ENCODE results near the gene NEXN.
A peak's percentile ranks its signal among the peaks of the same experiment; 100 is the strongest.

Gene NEXN

DNA sequence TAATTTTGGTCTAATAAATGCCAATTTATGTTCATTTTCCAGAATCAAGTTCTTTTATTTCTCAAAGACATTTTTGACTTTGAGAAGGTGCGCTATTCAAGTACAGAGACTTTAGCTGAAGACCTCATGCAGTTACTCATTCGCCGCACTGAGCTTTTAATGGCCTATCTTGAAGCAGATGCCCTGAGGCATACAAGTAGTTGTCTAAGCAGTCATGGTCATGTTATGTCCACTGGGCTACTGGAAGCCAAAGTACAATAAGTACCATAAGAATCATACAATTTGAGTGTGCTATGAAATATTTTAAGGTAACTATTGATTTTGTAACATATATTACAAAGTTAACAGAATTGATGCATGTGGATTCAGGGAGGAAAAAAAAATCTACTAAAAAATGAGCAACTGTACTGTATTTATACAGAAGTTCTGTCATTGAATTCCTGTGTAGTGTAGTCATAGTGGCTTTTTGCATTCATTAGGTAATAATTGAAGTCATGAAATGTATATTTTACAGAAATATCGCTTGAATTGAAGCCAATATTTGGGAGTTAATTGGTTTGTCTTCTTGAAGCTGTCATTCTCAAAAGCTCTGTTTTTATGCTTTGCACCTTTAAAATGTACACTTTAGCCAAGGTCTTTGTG is 13.5 kb upstream of the NEXN start:
- Histone ChIP-seq H3K36me3 (ENCODE audit: insufficient read depth, low read length) (peaks cover 6% of the 10 kb centered on the region), H3K27ac (ENCODE audit: low read depth, low read length) (no peak overlapping the region), H3K9ac (ENCODE audit: low read length) (no peak overlapping the region), H3K27me3 (ENCODE audit: control insufficient read depth in 1 of 2, insufficient read depth in 2 of 2, low read length in 2 of 2) (no peaks in the 10 kb centered on the region), H3K4me3 (ENCODE audit: low read depth in 1 of 2, low read length in 2 of 2) (no peak overlapping the region), H3K4me1 (ENCODE audit: insufficient read depth, low read length) (no peaks in the 10 kb centered on the region), H3K9me3 (ENCODE audit: low read length) (no peaks in the 10 kb centered on the region)

GRCh38 chr1:77876884-77877283 is 11.5 kb upstream of the NEXN start:
- H3K27me3 ChIP-seq (ENCODE audit: control insufficient read depth in 1 of 2, insufficient read depth in 2 of 2, low read length in 2 of 2): no peaks in the 10 kb centered on the region
- no peaks in the 10 kb centered on the region for H3K4me1 ChIP-seq (ENCODE audit: insufficient read depth, low read length)
- peaks cover 6% of the 10 kb centered on the region for H3K36me3 ChIP-seq (ENCODE audit: insufficient read depth, low read length)
- H3K27ac ChIP-seq (ENCODE audit: low read depth, low read length): no peak overlapping the region
- H3K4me3 ChIP-seq (ENCODE audit: low read depth in 1 of 2, low read length in 2 of 2): no peak overlapping the region
- H3K9ac ChIP-seq (ENCODE audit: low read length): no peak overlapping the region
- no peaks in the 10 kb centered on the region for H3K9me3 ChIP-seq (ENCODE audit: low read length)

- Histone ChIP-seq H3K27me3 (ENCODE audit: control insufficient read depth in 1 of 2, insufficient read depth in 2 of 2, low read length in 2 of 2) (no peaks in the 10 kb centered on the region), H3K9me3 (ENCODE audit: low read length) (no peaks in the 10 kb centered on the region), H3K36me3 (ENCODE audit: insufficient read depth, low read length) (no peaks in the 10 kb centered on the region), H3K4me1 (ENCODE audit: insufficient read depth, low read length) (no peaks in the 10 kb centered on the region), H3K4me3 (ENCODE audit: low read depth in 1 of 2, low read length in 2 of 2) (no peak overlapping the region), H3K27ac (ENCODE audit: low read depth, low read length) (no peak overlapping the region), H3K9ac (ENCODE audit: low read length) (no peak overlapping the region)
Observed at GRCh38 chr1:77881061-77881460, 7.4 kb upstream of the NEXN start.

DNA sequence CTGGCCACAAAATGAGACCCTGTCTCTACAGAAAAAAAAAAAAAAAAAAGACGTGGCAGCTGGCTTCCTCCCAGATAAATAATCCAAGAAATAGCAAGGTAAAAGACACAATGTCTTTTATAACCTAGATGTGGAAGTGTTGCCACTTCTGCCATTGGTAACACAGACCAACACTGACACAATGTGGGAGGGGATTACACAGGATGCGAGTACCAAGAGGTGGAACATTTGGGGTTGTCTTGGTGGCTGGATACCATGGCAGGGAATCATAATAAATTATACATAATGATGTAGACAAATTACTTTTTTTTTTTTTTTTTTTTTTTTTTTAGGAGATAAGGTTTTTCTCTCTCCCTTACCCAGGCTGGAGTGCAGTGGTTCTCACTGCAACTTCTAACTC is 6.0 kb upstream of the NEXN start:
- Histone ChIP-seq H3K9ac (ENCODE audit: low read length) (no peak overlapping the region), H3K4me3 (ENCODE audit: low read depth in 1 of 2, low read length in 2 of 2) (no peak overlapping the region), H3K36me3 (ENCODE audit: insufficient read depth, low read length) (no peaks in the 10 kb centered on the region), H3K9me3 (ENCODE audit: low read length) (no peaks in the 10 kb centered on the region), H3K4me1 (ENCODE audit: insufficient read depth, low read length) (no peaks in the 10 kb centered on the region), H3K27ac (ENCODE audit: low read depth, low read length) (no peak overlapping the region), H3K27me3 (ENCODE audit: control insufficient read depth in 1 of 2, insufficient read depth in 2 of 2, low read length in 2 of 2) (no peaks in the 10 kb centered on the region)

- Histone ChIP-seq H3K27me3 (ENCODE audit: control insufficient read depth in 1 of 2, insufficient read depth in 2 of 2, low read length in 2 of 2) (no peaks in the 10 kb centered on the region), H3K9me3 (ENCODE audit: low read length) (no peaks in the 10 kb centered on the region), H3K4me1 (ENCODE audit: insufficient read depth, low read length) (peaks cover 4% of the 10 kb centered on the region), H3K36me3 (ENCODE audit: insufficient read depth, low read length) (no peaks in the 10 kb centered on the region), H3K27ac (ENCODE audit: low read depth, low read length) (peak overlapping the region; percentile 98), H3K9ac (ENCODE audit: low read length) (peak overlapping the region; percentile 78), H3K4me3 (ENCODE audit: low read depth in 1 of 2, low read length in 2 of 2) (peak overlapping the region; percentile 91 to 98)
Observed at GRCh38 chr1:77888781-77889642, 588 bp downstream of the NEXN start.

DNA sequence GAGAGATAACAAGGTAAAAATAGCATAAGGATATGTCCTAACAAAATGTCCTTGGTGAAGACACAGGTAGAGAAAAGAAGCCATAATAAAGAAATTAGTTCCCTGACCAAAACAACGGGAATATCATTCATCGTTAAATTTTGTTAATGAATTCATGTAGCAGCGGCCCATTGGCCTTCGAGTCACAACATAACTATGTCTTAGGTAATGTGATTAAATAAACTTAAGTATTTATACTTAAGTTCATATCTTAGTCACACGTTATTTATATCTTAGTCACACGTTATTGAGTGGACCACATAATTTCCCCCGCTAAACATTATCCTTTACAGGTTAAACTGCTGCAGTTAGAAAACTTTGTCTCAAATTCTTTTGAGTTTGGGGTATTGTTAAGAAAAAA is 1.2 kb downstream of the NEXN start:
- Histone ChIP-seq H3K9ac (ENCODE audit: low read length) (peak overlapping the region; percentile 78), H3K4me3 (ENCODE audit: low read depth in 1 of 2, low read length in 2 of 2) (peak overlapping the region; percentile 91 to 98), H3K36me3 (ENCODE audit: insufficient read depth, low read length) (no peaks in the 10 kb centered on the region), H3K27me3 (ENCODE audit: control insufficient read depth in 1 of 2, insufficient read depth in 2 of 2, low read length in 2 of 2) (no peaks in the 10 kb centered on the region), H3K4me1 (ENCODE audit: insufficient read depth, low read length) (peaks cover 4% of the 10 kb centered on the region), H3K27ac (ENCODE audit: low read depth, low read length) (peak overlapping the region; percentile 98), H3K9me3 (ENCODE audit: low read length) (no peaks in the 10 kb centered on the region)

DNA sequence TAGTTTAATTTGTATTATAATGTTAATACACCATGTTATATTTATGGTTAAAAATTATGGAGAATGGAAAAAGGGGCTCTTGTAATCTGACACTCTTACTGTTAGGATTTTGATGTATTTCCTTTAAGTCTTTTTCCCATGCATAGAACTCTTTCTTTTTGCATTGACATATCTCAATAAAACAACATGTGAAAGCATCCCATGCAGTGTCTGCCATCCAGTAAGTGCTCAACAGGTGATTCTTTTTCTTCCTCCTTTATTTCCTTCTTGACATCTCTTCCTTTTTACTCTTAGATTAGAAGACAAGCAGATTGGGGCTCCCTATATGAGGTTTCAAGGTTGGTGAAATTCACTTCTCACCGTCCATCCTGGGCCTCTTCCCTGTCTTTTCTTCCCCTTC is 2.8 kb downstream of the NEXN start:
- no peaks in the 10 kb centered on the region for H3K9me3 ChIP-seq (ENCODE audit: low read length)
- H3K27me3 ChIP-seq (ENCODE audit: control insufficient read depth in 1 of 2, insufficient read depth in 2 of 2, low read length in 2 of 2): no peaks in the 10 kb centered on the region
- no peak overlapping the region for H3K4me3 ChIP-seq (ENCODE audit: low read depth in 1 of 2, low read length in 2 of 2)
- H3K27ac ChIP-seq (ENCODE audit: low read depth, low read length): no peak overlapping the region
- H3K4me1 ChIP-seq (ENCODE audit: insufficient read depth, low read length): peaks cover 4% of the 10 kb centered on the region
- no peak overlapping the region for H3K9ac ChIP-seq (ENCODE audit: low read length)
- no peaks in the 10 kb centered on the region for H3K36me3 ChIP-seq (ENCODE audit: insufficient read depth, low read length)

DNA sequence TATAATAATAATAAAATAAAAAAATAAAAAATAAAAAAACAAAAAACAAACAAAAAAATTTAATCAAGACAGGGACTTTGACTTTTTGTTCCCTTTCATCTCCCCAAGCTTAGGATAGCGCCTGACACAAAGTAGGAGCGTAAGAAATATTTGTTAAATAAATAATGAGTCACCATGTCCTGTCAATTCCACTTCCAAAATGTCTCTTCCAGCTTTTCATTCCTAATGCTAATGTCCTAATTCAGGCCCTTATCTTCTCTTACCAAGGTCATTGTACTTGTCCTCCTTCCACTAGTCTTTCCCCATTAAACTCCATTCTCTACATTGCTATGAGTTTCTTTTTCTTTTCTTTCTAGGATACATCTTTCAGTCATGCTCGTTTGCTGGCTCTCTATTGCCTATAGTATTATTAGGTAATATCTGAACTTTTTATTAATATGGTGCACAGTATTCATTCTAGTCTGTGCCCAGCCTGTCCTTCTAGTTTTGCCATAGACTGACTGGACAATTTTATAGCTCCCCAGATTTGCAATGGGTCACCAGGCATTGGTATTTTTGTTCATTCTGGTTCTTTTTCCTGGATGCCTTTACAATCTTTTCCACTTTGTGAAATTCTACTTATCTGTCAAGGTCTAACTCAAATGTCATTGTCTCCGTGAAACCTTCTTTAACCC is 11.4 kb downstream of the NEXN start:
- peaks cover 17% of the 10 kb centered on the region for H3K4me1 ChIP-seq (ENCODE audit: insufficient read depth, low read length)
- H3K4me3 ChIP-seq (ENCODE audit: low read depth in 1 of 2, low read length in 2 of 2): no peak overlapping the region
- H3K27ac ChIP-seq (ENCODE audit: low read depth, low read length): no peak overlapping the region
- no peaks in the 10 kb centered on the region for H3K36me3 ChIP-seq (ENCODE audit: insufficient read depth, low read length)
- H3K27me3 ChIP-seq (ENCODE audit: control insufficient read depth in 1 of 2, insufficient read depth in 2 of 2, low read length in 2 of 2): no peaks in the 10 kb centered on the region
- H3K9me3 ChIP-seq (ENCODE audit: low read length): no peaks in the 10 kb centered on the region
- H3K9ac ChIP-seq (ENCODE audit: low read length): no peak overlapping the region

GRCh38 chr1:77900687-77901293 is 12.4 kb downstream of the NEXN start:
- Histone ChIP-seq H3K9me3 (ENCODE audit: low read length) (no peaks in the 10 kb centered on the region), H3K36me3 (ENCODE audit: insufficient read depth, low read length) (no peaks in the 10 kb centered on the region), H3K9ac (ENCODE audit: low read length) (no peak overlapping the region), H3K4me3 (ENCODE audit: low read depth in 1 of 2, low read length in 2 of 2) (no peak overlapping the region), H3K27ac (ENCODE audit: low read depth, low read length) (no peak overlapping the region), H3K4me1 (ENCODE audit: insufficient read depth, low read length) (peaks cover 17% of the 10 kb centered on the region), H3K27me3 (ENCODE audit: control insufficient read depth in 1 of 2, insufficient read depth in 2 of 2, low read length in 2 of 2) (no peaks in the 10 kb centered on the region)

DNA sequence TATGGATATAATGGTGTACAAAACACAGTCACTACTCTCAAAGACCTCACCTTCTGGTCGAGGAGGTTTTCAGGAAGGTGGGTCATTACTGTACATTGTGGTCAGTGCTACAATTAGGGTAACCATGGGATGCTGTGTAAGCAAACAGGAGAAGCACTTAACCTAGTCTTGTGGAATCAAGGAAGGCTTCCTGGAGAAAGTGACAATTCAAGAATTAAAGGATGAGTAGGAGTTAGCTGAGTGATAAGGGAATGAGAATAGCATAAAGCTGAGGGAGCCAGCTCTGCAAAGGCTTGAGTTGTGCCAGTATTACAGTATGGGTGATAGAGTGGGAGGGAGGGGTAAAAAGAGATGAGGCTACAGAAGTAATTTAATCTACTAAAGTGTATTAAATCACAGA is 17.2 kb downstream of the NEXN start:
- Histone ChIP-seq H3K4me1 (ENCODE audit: insufficient read depth, low read length) (peaks cover 14% of the 10 kb centered on the region), H3K4me3 (ENCODE audit: low read depth in 1 of 2, low read length in 2 of 2) (no peak overlapping the region), H3K27me3 (ENCODE audit: control insufficient read depth in 1 of 2, insufficient read depth in 2 of 2, low read length in 2 of 2) (no peaks in the 10 kb centered on the region), H3K36me3 (ENCODE audit: insufficient read depth, low read length) (no peaks in the 10 kb centered on the region), H3K9ac (ENCODE audit: low read length) (no peak overlapping the region), H3K9me3 (ENCODE audit: low read length) (no peaks in the 10 kb centered on the region), H3K27ac (ENCODE audit: low read depth, low read length) (no peak overlapping the region)

- Histone ChIP-seq H3K27ac (ENCODE audit: low read depth, low read length) (no peak overlapping the region), H3K9me3 (ENCODE audit: low read length) (no peaks in the 10 kb centered on the region), H3K9ac (ENCODE audit: low read length) (no peak overlapping the region), H3K4me3 (ENCODE audit: low read depth in 1 of 2, low read length in 2 of 2) (no peak overlapping the region), H3K36me3 (ENCODE audit: insufficient read depth, low read length) (no peaks in the 10 kb centered on the region), H3K4me1 (ENCODE audit: insufficient read depth, low read length) (peaks cover 10% of the 10 kb centered on the region), H3K27me3 (ENCODE audit: control insufficient read depth in 1 of 2, insufficient read depth in 2 of 2, low read length in 2 of 2) (no peaks in the 10 kb centered on the region)
Observed at GRCh38 chr1:77906019-77906545, 17.7 kb downstream of the NEXN start.

Data from muscle layer of colon (tissue), 2 donors.